ENCODE results near the gene EIF4A3. TPM values are rescaled to one million over a fixed set of nuclear protein-coding genes. Genes with fewer than 3 reads are reported as not detected.

Gene EIF4A3
- total RNA-seq, 4 donors from 2014 or later: 29.7 to 500 (median 79.1) TPM

GRCh38 chr17:80089762-80090161, 57.2 kb downstream of the EIF4A3 start:
- TF ChIP-seq CTCF (IDR thresholded peaks at IDR 0.05) (no peak), POLR2A (IDR thresholded peaks at IDR 0.05) (no peak)
- intact Hi-C loops (cut with DNase I; ENCODE audit: low total_unique reads): no loop called here
- Histone ChIP-seq H3K36me3 (no peaks in the 10 kb centered on the region), H3K4me1 (no peaks in the 10 kb centered on the region), H3K27me3 (no peaks in the 10 kb centered on the region), H3K27ac (no peak overlapping the region), H3K9me3 (no peaks in the 10 kb centered on the region), H3K4me3 (no peak overlapping the region)
- DNase-seq: no peak

- H3K27me3 ChIP-seq: no peaks in the 10 kb centered on the region
- no peak for DNase-seq
- no peaks in the 10 kb centered on the region for H3K4me1 ChIP-seq
- H3K4me3 ChIP-seq: no peak overlapping the region
- no peaks in the 10 kb centered on the region for H3K36me3 ChIP-seq
- no peak for TF ChIP-seq CTCF (IDR thresholded peaks at IDR 0.05)
- no peak for TF ChIP-seq POLR2A (IDR thresholded peaks at IDR 0.05)
- no peaks in the 10 kb centered on the region for H3K9me3 ChIP-seq
- intact Hi-C loops (cut with DNase I; ENCODE audit: low total_unique reads): no loop called here
- H3K27ac ChIP-seq: no peak overlapping the region
Measured at GRCh38 chr17:80087346-80088265, 59.3 kb downstream of the EIF4A3 start.

- Histone ChIP-seq H3K4me3 (no peak overlapping the region), H3K36me3 (no peaks in the 10 kb centered on the region), H3K27me3 (no peaks in the 10 kb centered on the region), H3K4me1 (no peaks in the 10 kb centered on the region), H3K27ac (no peak overlapping the region), H3K9me3 (no peaks in the 10 kb centered on the region)
- DNase-seq: no peak
- intact Hi-C loops (cut with DNase I; ENCODE audit: low total_unique reads): no loop called here
- TF ChIP-seq CTCF (IDR thresholded peaks at IDR 0.05) (no peak), POLR2A (IDR thresholded peaks at IDR 0.05) (no peak)
Measured at GRCh38 chr17:80086616-80087015, 60.3 kb downstream of the EIF4A3 start.

GRCh38 chr17:80086081-80086480, 60.8 kb downstream of the EIF4A3 start:
- H3K4me3 ChIP-seq: no peak overlapping the region
- DNase-seq: no peak
- no peak overlapping the region for H3K27ac ChIP-seq
- H3K4me1 ChIP-seq: no peaks in the 10 kb centered on the region
- no peaks in the 10 kb centered on the region for H3K36me3 ChIP-seq
- H3K27me3 ChIP-seq: no peaks in the 10 kb centered on the region
- no peaks in the 10 kb centered on the region for H3K9me3 ChIP-seq
- TF ChIP-seq POLR2A (IDR thresholded peaks at IDR 0.05) (no peak), CTCF (IDR thresholded peaks at IDR 0.05) (no peak)
- intact Hi-C loops (cut with DNase I; ENCODE audit: low total_unique reads): no loop called here

GRCh38 chr17:80084773-80085172, 62.2 kb downstream of the EIF4A3 start:
- no peaks in the 10 kb centered on the region for H3K9me3 ChIP-seq
- H3K27me3 ChIP-seq: no peaks in the 10 kb centered on the region
- no peak overlapping the region for H3K4me3 ChIP-seq
- no peaks in the 10 kb centered on the region for H3K36me3 ChIP-seq
- DNase-seq: no peak
- TF ChIP-seq POLR2A (IDR thresholded peaks at IDR 0.05): no peak
- TF ChIP-seq CTCF (IDR thresholded peaks at IDR 0.05): no peak
- no peaks in the 10 kb centered on the region for H3K4me1 ChIP-seq
- no peak overlapping the region for H3K27ac ChIP-seq
- intact Hi-C loops (cut with DNase I; ENCODE audit: low total_unique reads): no loop called here
